HG03378 (cell line): Measurements from ENCODE around the gene ITGA3.

ENCODE experiments used
- ATAC-seq: cut with Tn5 transposase; IDR thresholded peaks from one replicate; pipeline ENCODE4 v1.9.1; 2021; ENCODE audit warnings: mild to moderate bottlenecking, moderate library complexity; ENCODE audit not compliant: unreplicated experiment

The ITGA3 gene

GRCh38 chr17:50055426-50056216 lies at the start of gene ITGA3:
ITGA3 (plus strand) TSS chr17:50056110; CDS start chr17:50056440, 330 bp downstream.
- no peak for ATAC-seq

- no peak for ATAC-seq
These were observed 46.6 kb upstream of the ITGA3 start for GRCh38 chr17:50009282-50009681.

GRCh38 chr17:50013079-50013478 lies 42.8 kb upstream of the ITGA3 start:
- ATAC-seq = no peak

- ATAC-seq = no peak
These were observed 41.3 kb upstream of the ITGA3 start for GRCh38 chr17:50014471-50015088.

- ATAC-seq = no peak
These were observed 40.8 kb upstream of the ITGA3 start for GRCh38 chr17:50015146-50015545.

- ATAC-seq = no peak
These were observed 37.0 kb upstream of the ITGA3 start for GRCh38 chr17:50018909-50019308.

GRCh38 chr17:50020841-50021599 lies 34.9 kb upstream of the ITGA3 start:
- ATAC-seq = no peak

- no peak for ATAC-seq
These were observed 34.1 kb upstream of the ITGA3 start for GRCh38 chr17:50021681-50022370.

GRCh38 chr17:50022463-50023130 lies 33.3 kb upstream of the ITGA3 start:
- no peak for ATAC-seq

GRCh38 chr17:50023520-50023919 lies 32.4 kb upstream of the ITGA3 start:
- ATAC-seq = no peak

GRCh38 chr17:50024808-50025207 lies 31.1 kb upstream of the ITGA3 start:
- no peak for ATAC-seq

GRCh38 chr17:50026046-50026675 lies 29.7 kb upstream of the ITGA3 start:
- ATAC-seq = no peak

GRCh38 chr17:50026837-50027171 lies 29.1 kb upstream of the ITGA3 start:
- no peak for ATAC-seq

GRCh38 chr17:50027172-50027880 lies 28.6 kb upstream of the ITGA3 start:
- no peak for ATAC-seq

GRCh38 chr17:50027881-50028735 lies 27.8 kb upstream of the ITGA3 start:
- ATAC-seq = no peak

GRCh38 chr17:50028736-50029120 lies 27.2 kb upstream of the ITGA3 start:
- no peak for ATAC-seq

GRCh38 chr17:50029185-50029584 lies 26.7 kb upstream of the ITGA3 start:
- no peak for ATAC-seq

GRCh38 chr17:50033316-50033715 lies 22.6 kb upstream of the ITGA3 start:
- no peak for ATAC-seq
